SHP77 (cell line): ENCODE results near the gene CD40.
"Not testable (repeated sequence)": the region's sequence is repeated elsewhere in the genome, so short reads cannot be mapped to it uniquely, and the experiment has no call there.

ENCODE experiments used
- DNase-seq, 2 experiments: peaks; one replicate each; lab custom pipeline; 2025; lab: John Stamatoyannopoulos, UW

Gene CD40

GRCh38 chr20:46117704-46118467 lies at the start of gene CD40:
Gene CD40, plus strand, starts transcription at chr20:46118314. Its CDS starts 30 bp downstream, at chr20:46118344.
- DNase-seq: peak in 1 of 2 experiments; percentile 12

- DNase-seq: no peak
Measured at GRCh38 chr20:46070215-46070900, 47.8 kb upstream of the CD40 start.

- no peak for DNase-seq
Measured at GRCh38 chr20:46071573-46071972, 46.5 kb upstream of the CD40 start.

GRCh38 chr20:46073024-46073423 lies 45.1 kb upstream of the CD40 start:
- no peak for DNase-seq

- DNase-seq: no peak
Measured at GRCh38 chr20:46073443-46073842, 44.7 kb upstream of the CD40 start.

- no peak for DNase-seq
Measured at GRCh38 chr20:46074006-46074405, 44.1 kb upstream of the CD40 start.

- DNase-seq: no peak
Measured at GRCh38 chr20:46076806-46077205, 41.3 kb upstream of the CD40 start.

GRCh38 chr20:46077642-46078305 lies 40.3 kb upstream of the CD40 start:
- DNase-seq: no peak

GRCh38 chr20:46078954-46079353 lies 39.2 kb upstream of the CD40 start:
- no peak for DNase-seq

- DNase-seq: no peak
Measured at GRCh38 chr20:46081074-46081473, 37.0 kb upstream of the CD40 start.

GRCh38 chr20:46083101-46083500 lies 35.0 kb upstream of the CD40 start:
- DNase-seq: no peak

GRCh38 chr20:46083531-46084061 lies 34.5 kb upstream of the CD40 start:
- no peak for DNase-seq

- no peak for DNase-seq
Measured at GRCh38 chr20:46084805-46085178, 33.3 kb upstream of the CD40 start.

GRCh38 chr20:46085179-46085851 lies 32.8 kb upstream of the CD40 start:
- peak; percentile 13 to 24 for DNase-seq

- peak in 1 of 2 experiments; percentile 6 for DNase-seq
Measured at GRCh38 chr20:46087161-46087560, 31.0 kb upstream of the CD40 start.

GRCh38 chr20:46088409-46089166 lies 29.5 kb upstream of the CD40 start:
- DNase-seq: no peak

- DNase-seq: peak in 1 of 2 experiments; percentile 33
Measured at GRCh38 chr20:46089167-46089416, 29.0 kb upstream of the CD40 start.

GRCh38 chr20:46089417-46090388 lies 28.4 kb upstream of the CD40 start, which contains the start of gene NCOA5:
Gene NCOA5, minus strand, starts transcription at chr20:46089962. Its CDS starts 10,538 bp downstream, at chr20:46079424.
- peak; percentile 90 to 93 for DNase-seq

- DNase-seq: not testable (repeated sequence)
Measured at GRCh38 chr20:46091622-46092535, 26.2 kb upstream of the CD40 start.
